Measurements from ENCODE around the gene ZNF579. TPM values are rescaled to one million over a fixed set of nuclear protein-coding genes. Genes with fewer than 3 reads are reported as not detected.

The ZNF579 gene
- total and polyA plus RNA-seq, 9 of the 15 experiments (the other 6 are each of a cell fraction or from before 2014, with no cell fraction given), result 0.06 to 15.9 (median 1.6) TPM

DNA sequence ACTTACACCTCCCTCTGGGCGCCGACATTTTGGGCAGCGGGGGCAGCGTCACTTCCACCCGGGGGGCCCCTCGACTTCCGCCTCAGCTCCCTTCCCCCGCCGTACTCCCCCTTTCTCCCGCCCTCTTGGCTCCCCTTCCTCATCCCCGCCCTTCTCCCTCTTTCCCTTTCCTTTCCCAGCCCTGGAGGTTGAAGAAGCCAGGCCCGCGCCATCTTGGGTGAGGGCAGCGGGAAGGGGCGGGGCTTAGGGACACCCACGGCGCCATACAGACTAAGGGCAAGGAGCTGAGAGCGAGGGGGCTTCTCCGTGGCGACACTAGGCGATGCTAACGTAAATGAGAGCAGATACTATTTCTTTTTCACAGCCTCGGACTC lies 18.8 kb upstream of the ZNF579 start, which contains the start of gene FIZ1 (continued):
- TF ChIP-seq NKRF (IDR thresholded peaks at IDR 0.05; ENCODE audit: borderline replicate concordance) (0 out of 2 replicates have a peak, but pooled peaks have one; percentile 10), ADNP (tag; IDR thresholded peaks at IDR 0.05) (no peak), SIRT6 (IDR thresholded peaks at IDR 0.05; ENCODE audit: low read depth, low read length) (no peak), SMARCE1 (IDR thresholded peaks at IDR 0.05) (no peak), SFPQ (IDR thresholded peaks at IDR 0.05; ENCODE audit: low read depth, low read length) (no peak), HDGF (IDR thresholded peaks at IDR 0.05) (no peak), L3MBTL2 (IDR thresholded peaks at IDR 0.05) (no peak; the same call in 1 of the 2 replicates), EWSR1 (IDR thresholded peaks at IDR 0.05; ENCODE audit: borderline replicate concordance, low read depth, partially characterized antibody) (no peak), DEAF1 (CRISPR knock-in tag; IDR thresholded peaks at IDR 0.05) (no peak), HEY1 (CRISPR knock-in tag; IDR thresholded peaks at IDR 0.05; ENCODE audit: borderline replicate concordance) (no peak), RBM22 (IDR thresholded peaks at IDR 0.05; ENCODE audit: low read depth, low read length, poor library complexity, severe bottlenecking) (no peak), ZBTB7A (IDR thresholded peaks at IDR 0.05; ENCODE audit: borderline replicate concordance, control insufficient read depth, low read depth, low read length) (peak; percentile 72; the same call in 1 of the 2 replicates), ZNF830 (CRISPR knock-in tag; IDR thresholded peaks at IDR 0.05) (no peak), ZNF3 (CRISPR knock-in tag; IDR thresholded peaks at IDR 0.05) (no peak), NONO (IDR thresholded peaks at IDR 0.05; ENCODE audit: low read depth in 2 of 2, low read length in 1 of 2) (no peak), ETS2 (tag; IDR thresholded peaks at IDR 0.05; ENCODE audit: borderline replicate concordance, poor library complexity, severe bottlenecking) (no peak), GABPB1 (CRISPR knock-in tag; IDR thresholded peaks at IDR 0.05) (peak; percentile 94), TFE3 (CRISPR knock-in tag; IDR thresholded peaks at IDR 0.05) (no peak)
- TF ChIP-seq, protein P1, sequence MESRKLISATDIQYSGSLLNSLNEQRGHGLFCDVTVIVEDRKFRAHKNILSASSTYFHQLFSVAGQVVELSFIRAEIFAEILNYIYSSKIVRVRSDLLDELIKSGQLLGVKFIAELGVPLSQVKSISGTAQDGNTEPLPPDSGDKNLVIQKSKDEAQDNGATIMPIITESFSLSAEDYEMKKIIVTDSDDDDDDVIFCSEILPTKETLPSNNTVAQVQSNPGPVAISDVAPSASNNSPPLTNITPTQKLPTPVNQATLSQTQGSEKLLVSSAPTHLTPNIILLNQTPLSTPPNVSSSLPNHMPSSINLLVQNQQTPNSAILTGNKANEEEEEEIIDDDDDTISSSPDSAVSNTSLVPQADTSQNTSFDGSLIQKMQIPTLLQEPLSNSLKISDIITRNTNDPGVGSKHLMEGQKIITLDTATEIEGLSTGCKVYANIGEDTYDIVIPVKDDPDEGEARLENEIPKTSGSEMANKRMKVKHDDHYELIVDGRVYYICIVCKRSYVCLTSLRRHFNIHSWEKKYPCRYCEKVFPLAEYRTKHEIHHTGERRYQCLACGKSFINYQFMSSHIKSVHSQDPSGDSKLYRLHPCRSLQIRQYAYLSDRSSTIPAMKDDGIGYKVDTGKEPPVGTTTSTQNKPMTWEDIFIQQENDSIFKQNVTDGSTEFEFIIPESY (CRISPR knock-in tag; IDR thresholded peaks at IDR 0.05), result no peak

Data from K562 (cell line).